GM12873 (cell line): Measurements from ENCODE around the gene MXD3.

ENCODE experiments used
- CTCF ChIP-seq: IDR thresholded peaks from 2 replicates; pipeline ENCODE4 v1.5.1; 2012; ENCODE audit warnings: low read depth, mild to moderate bottlenecking, moderate library complexity, low read length, control low read depth; ENCODE audit not compliant: insufficient read depth; ENCODE audit errors: missing control alignments

MXD3 gene

GRCh38 chr5:177350776-177351391, 39.2 kb upstream of the MXD3 start:
- TF ChIP-seq CTCF: no peak

- TF ChIP-seq CTCF: no peak
Measured at GRCh38 chr5:177349762-177350161, 38.1 kb upstream of the MXD3 start.

- TF ChIP-seq CTCF: no peak
Measured at GRCh38 chr5:177349362-177349647, 37.6 kb upstream of the MXD3 start.

GRCh38 chr5:177347699-177348098, 36.0 kb upstream of the MXD3 start:
- no peak for TF ChIP-seq CTCF

- TF ChIP-seq CTCF: no peak
Measured at GRCh38 chr5:177346820-177347219, 35.1 kb upstream of the MXD3 start.

- TF ChIP-seq CTCF: no peak
Measured at GRCh38 chr5:177344891-177345290, 33.2 kb upstream of the MXD3 start.

GRCh38 chr5:177343777-177344176, 32.1 kb upstream of the MXD3 start:
- no peak for TF ChIP-seq CTCF
